Stimulated activated CD4-positive, alpha-beta T cell treated with anti-CD3 and anti-CD28 coated beads, TNF-alpha, amount 100 ng/mL, for 4 hours (primary cell): ENCODE measurements around the gene MYO7B.

ENCODE experiments used
- DNase-seq, 3 experiments: peaks; one replicate each; pipeline ENCODE4 v3.0.0-alpha.2; 2020; ENCODE audit warnings: low read depth in 3 of 3

Gene MYO7B

GRCh38 chr2:127663566-127664064, 128.1 kb downstream of the MYO7B start:
- no peak for DNase-seq

GRCh38 chr2:127664065-127664894, 128.8 kb downstream of the MYO7B start:
- DNase-seq: no peak

- no peak for DNase-seq
Measured at GRCh38 chr2:127664895-127665225, 129.4 kb downstream of the MYO7B start.

DNA sequence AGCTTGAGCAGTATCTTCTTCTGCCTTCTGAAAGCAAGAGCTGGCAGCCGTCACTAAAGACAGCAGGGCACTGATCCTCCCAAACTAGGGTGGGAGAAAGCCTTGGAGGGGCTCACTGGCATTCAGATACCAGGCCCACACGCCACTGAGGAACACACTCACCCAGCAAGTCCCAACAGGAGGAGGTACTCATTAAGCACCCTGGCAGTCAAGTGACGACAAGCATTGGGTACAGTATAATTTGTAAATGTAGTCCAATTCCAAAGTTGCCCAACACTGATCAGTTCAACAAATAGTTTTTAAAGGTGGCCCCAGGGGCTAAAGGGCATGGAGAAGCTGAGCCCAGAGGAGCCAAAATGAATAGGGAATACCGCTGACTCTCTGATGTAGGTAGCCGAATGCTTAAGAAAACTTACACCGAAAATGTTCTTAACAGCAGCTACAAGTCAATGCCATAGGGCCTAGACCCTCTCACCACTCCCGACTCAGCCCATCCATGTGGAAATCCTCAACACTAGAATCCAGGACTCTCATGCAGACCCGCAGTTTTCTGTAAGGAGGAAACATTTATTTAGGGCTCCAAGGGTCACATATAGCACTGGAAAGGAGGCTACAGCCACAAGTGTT, 129.9 kb downstream of the MYO7B start:
- DNase-seq: no peak

DNA sequence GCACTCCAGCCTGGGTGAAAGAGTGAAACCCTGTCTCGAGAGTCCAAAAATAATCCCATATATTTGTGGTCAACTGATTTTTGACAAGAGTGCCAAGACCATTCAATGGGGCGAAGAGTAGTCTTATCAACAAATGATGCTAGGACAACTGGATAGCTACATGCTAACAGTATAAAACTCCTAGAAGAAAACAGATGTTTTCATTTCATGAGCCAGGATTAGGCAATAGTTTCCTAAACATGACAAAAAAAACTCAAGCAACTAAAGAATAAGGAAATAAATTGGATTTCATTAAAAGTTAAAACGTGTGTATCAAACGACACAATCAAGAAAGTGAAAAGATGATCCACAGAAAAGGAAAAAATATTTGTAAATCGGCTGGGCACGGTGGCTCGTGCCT, 133.6 kb downstream of the MYO7B start:
- no peak for DNase-seq

- DNase-seq: no peak
Measured at GRCh38 chr2:127670055-127670956, 134.8 kb downstream of the MYO7B start.

- no peak for DNase-seq
Measured at GRCh38 chr2:127670957-127671290, 135.4 kb downstream of the MYO7B start.

- no peak for DNase-seq
Measured at GRCh38 chr2:127671557-127672302, 136.2 kb downstream of the MYO7B start.

GRCh38 chr2:127672341-127673224, 137.1 kb downstream of the MYO7B start:
- no peak for DNase-seq

DNA sequence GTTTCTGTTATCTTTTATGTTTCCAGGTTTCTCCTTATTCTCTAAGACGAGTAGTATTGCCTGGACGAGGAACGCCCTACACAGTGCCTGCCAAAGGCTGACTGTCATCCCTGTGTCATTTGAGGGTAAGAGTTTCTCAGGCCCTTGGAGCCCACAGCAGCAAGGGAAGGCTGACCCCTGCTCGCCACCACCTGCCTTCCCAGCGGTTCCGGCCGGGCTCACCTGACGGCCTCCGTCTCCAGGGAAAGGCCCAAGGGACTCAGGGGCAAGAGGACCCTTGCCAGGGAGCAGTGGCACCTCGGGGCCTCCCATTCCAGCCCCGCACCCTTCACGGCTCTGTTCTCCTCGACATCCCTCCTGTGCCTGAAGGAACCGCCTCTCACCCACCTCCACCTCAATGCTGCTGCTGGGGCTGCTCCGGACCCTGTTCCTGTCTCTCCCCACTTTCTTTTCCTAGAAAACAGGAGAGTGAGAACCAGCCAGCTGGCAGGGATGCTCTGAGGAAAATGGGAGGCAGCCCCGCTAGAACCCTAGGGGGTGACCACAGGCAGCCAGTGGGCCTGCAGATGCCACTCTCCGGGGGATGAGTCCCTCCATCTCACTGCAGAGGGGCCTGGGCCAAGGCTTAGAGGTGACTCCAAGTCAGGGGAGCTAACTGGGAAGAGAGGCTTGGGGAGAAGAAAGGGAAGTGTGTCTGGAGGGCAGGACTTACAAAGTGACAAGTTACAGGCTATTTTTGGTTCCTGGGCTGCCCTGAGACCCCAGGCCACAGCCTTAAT, 138.0 kb downstream of the MYO7B start:
- no peak for DNase-seq

GRCh38 chr2:127674241-127675209, 139.0 kb downstream of the MYO7B start:
- no peak for DNase-seq

- DNase-seq: no peak
Measured at GRCh38 chr2:127675331-127676261, 140.1 kb downstream of the MYO7B start, which contains the start of gene LIMS2. Gene LIMS2, minus strand, starts transcription at chr2:127675530. Its CDS starts 506 bp downstream, at chr2:127675024.

- no peak for DNase-seq
Measured at GRCh38 chr2:127676906-127677305, 141.4 kb downstream of the MYO7B start.

- no peak for DNase-seq
Measured at GRCh38 chr2:127678531-127678930, 143.0 kb downstream of the MYO7B start.

DNA sequence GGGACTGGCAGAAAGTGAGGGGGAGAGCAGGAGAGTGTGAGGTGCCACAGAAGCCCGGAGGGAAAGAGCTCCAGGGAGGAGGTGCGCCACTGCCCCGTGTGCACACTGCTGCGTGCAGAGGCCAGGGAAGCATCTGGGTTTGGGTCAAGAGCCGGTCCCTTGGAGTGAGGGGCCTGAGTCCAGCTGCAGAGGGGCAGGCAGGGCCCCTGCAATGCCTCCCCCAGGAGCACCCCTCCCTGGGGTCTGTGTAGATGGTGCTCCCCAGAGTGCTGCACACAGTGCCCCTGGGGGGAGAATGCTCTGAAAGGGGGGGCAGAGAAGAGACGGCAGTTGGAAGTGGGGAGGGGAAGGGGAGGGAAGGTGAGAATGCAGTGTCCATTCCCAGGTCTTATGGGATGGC, 143.5 kb downstream of the MYO7B start:
- DNase-seq: no peak

- no peak for DNase-seq
Measured at GRCh38 chr2:127679680-127680361, 144.3 kb downstream of the MYO7B start.
